Prostate gland (tissue), 1 donor: ENCODE results near the gene ETNK1.

Experiments used
- POLR2A ChIP-seq: fragments of 450-650 bp; IDR thresholded peaks from one replicate; pipeline ENCODE4 v1.6.1; 2016; ENCODE audit warnings: antibody characterized with exemption, mild to moderate bottlenecking
- POLR2AphosphoS5 ChIP-seq: sonication (generic); formaldehyde crosslinking; IDR thresholded peaks from one replicate; pipeline ENCODE4 v1.6.1; 2017; ENCODE audit warnings: antibody characterized with exemption

DNA sequence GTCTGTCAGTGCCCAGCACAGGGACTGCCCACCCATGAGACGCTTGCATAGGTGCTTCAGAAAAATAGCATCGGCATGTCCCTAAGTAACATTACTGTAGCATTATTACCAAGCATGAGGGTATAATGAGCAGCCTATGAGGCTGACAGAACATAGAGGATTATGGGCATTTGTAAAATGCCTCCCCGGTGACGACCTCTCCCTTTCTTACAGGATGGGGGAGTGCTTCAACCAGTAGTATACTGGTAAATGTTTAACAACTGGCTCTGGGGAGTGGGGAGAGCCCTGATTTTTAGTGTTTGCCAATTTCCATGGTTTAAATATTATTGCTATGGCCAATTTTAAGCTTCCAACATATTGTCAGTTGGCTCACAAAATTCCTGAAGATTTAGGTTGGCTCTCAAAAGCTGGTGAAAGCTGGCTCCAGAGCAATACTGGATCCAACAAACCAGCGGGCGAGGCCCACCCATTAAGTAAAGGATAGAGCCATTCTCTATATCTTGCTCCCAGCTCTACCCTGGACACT lies 104.5 kb downstream of the ETNK1 start:
- TF ChIP-seq POLR2A (no peak), POLR2AphosphoS5 (no peak)
